VCaP (cell line): ENCODE data around the gene DSG1.
"Not testable (repeated sequence)": the region's sequence is repeated elsewhere in the genome, so short reads cannot be mapped to it uniquely, and the experiment has no call there.

Source experiments
- H3K27ac ChIP-seq: fragments of 450-650 bp; 2 replicates; pipeline ENCODE4 v1.5.1; 2017
- TF ChIP-seq, protein P1 (sequence below): fragments of 450-650 bp; conservative IDR thresholded peaks from 2 replicates; pipeline ENCODE4 v1.5.1; 2017; ENCODE audit warnings: mild to moderate bottlenecking, moderate library complexity

DSG1 gene

DNA sequence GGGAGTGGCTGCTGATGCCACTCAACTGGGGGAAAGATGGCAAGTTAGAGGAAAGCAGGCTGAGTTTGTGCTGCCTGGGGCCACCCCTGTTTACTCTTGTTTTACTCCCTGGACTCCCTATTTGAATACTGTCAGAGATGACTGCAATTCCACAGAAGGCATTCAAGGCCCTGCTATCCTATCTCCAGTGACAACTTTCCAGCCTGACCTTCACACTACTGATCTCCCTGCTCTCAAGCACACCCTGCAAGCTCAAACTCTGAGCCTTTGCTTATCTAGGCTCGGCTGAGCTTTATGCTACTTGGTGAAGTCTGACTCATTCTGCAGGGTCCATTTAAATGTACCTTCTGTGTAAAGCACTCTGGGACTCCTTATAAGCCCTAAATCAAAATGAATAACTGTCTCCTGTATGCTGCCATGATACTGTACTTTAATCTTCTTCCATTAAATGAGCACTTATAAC, 39.3 kb upstream of the DSG1 start:
- TF ChIP-seq, protein P1, sequence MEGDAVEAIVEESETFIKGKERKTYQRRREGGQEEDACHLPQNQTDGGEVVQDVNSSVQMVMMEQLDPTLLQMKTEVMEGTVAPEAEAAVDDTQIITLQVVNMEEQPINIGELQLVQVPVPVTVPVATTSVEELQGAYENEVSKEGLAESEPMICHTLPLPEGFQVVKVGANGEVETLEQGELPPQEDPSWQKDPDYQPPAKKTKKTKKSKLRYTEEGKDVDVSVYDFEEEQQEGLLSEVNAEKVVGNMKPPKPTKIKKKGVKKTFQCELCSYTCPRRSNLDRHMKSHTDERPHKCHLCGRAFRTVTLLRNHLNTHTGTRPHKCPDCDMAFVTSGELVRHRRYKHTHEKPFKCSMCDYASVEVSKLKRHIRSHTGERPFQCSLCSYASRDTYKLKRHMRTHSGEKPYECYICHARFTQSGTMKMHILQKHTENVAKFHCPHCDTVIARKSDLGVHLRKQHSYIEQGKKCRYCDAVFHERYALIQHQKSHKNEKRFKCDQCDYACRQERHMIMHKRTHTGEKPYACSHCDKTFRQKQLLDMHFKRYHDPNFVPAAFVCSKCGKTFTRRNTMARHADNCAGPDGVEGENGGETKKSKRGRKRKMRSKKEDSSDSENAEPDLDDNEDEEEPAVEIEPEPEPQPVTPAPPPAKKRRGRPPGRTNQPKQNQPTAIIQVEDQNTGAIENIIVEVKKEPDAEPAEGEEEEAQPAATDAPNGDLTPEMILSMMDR, result no peak
- H3K27ac ChIP-seq, result peak overlapping the region; percentile 28

DNA sequence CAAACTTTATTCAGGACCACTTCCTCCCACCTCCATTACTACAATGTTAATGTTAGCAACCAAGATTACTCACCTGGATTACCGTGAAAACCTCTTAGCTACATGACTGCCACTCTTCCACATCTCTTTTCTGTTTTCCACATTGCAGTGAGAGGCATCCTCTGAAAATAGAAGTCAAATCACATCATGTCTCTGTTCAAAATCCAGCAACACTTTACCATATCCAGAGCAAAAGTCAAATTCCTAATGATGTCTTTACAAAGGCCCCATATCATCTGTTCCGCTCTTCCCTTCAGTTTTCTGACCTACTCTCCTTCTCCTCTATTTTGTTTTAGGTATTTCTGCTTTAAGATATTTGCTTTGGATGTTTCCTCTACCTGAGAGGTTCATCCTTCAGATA, 37.5 kb upstream of the DSG1 start:
- H3K27ac ChIP-seq, result peak overlapping the region; percentile 27
- TF ChIP-seq, protein P1, result no peak

DNA sequence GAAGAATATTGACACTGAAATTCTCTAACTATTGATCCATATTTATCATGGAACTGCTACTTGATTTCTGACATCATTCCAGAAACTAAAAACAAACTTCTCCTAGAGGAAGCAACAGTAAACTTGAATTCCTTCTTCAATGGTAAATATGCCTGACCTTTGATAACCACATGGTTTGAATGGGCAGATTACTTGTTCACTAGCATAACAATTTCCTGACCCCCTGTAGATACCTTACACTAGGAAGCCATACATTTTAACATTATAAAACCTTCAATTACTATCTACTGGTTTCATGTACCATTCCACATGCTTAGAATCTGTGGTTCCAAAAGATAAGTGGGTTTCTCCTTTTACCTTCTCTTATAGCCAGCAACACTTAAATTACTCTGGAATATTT, 36.5 kb upstream of the DSG1 start:
- TF ChIP-seq, protein P1, result no peak
- H3K27ac ChIP-seq, result peak overlapping the region; percentile 27

DNA sequence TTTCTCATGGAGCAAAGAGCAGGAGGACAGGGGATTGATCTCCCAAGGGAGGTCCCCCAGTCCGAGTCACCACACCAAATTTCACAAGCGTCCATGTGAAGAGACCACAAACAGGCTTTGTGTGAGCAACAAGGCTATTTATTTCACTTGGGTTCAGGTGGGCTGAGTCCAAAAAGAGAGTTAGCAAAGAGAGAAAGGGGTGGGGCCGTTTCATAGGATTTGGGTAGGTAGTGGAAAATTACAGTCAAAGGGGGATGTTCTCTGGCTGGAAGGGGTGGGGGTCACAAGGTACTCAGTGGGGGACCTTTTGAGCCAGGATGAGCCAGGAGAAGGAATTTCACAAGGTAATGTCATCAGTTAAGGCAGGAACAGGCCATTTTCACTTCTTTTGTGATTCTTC, 28.5 kb upstream of the DSG1 start:
- H3K27ac ChIP-seq, result not testable (repeated sequence)

DNA sequence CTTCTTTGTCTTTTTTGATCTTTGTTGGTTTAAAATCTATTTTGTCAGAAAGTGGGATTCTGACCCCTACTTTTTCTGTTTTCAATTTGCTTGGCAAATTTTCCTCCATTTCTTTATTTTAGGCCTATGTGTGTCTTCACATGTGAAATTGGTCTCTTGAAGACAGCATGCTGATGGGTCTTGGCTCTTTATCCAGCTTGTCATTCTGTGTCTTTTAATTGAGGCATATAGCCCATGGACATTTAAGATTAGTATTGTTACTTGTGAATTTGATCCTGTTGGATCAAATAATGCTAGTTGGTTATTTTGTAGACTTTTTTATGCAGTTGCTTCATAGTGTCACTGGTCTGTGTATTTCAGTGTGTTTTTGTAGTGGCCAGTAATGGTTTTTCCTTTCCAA, 26.3 kb upstream of the DSG1 start:
- TF ChIP-seq, protein P1, result no peak
- H3K27ac ChIP-seq, result no peak overlapping the region

DNA sequence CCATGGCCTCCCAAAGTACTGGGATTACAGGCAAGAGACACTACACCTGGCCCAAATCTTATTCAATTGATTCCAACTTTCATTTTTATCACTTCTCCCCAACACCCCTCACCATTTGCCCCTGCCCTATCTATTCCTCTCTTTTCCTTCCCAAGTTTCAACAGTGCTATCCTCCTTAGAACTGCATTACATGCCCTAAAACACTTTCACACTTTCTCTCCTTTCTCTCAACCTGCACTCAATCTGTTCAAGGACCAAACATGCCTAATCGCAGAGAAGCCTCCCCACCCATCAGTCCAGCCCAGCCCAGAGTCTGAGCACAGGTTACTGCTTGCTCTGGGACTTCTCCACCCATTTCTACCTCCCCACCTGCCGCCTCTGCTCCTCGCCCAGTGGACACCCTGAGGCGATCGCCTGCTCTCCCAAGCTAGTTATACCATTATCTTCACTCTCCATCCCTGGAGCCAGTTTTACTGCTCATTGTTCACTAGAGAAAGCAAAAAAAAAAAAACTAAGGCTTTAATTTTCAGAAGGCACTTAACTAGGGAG, 23.7 kb upstream of the DSG1 start:
- H3K27ac ChIP-seq, result no peak overlapping the region

DNA sequence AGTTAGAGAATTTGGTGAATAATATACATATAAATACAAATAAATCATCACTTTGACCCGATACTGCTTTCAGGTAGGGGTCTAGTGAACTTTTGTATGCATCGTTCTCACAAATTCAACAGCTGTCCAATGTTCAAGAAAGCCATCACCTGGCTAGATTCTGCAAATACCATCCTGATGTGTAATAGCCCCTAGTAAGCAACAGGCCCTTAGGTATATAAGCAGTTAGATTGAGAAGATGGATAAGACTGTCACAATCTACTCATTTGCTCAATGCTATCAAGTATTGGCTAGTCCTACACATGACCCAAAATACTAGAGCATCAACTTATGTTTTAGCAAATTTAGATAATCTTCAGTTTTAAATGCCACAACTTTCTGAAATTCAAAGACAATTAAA, 20.7 kb upstream of the DSG1 start:
- TF ChIP-seq, protein P1, result no peak

More for the DNA sequence above, 23.7 kb upstream of the DSG1 start:
- TF ChIP-seq, protein P1, result no peak

DNA sequence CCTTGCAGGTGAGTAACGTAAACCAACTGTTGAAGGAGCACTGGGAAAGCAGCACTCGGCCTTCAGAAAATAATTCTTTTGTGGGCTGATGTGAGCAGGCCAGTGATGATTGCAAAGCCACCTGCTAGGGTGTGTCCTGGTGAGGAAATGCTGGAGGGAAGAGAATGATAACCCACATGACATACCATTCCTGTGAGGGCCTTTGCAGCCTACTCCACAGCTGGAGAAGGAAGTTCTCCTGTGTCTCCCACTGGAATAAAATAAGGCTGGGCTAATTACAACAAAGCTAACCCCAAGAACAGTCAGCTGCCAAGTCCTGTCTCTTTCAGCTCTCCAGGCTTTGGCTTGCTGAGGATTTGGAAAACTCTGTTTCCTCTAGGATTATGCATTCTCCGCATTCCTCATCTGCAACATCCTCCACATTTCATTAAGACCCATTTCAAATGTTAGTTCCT, 16.7 kb upstream of the DSG1 start:
- TF ChIP-seq, protein P1, result no peak
- peak overlapping the region; percentile 61 for H3K27ac ChIP-seq

More for the DNA sequence above, 20.7 kb upstream of the DSG1 start:
- H3K27ac ChIP-seq, result no peak overlapping the region
